AG09319 (cell line): ENCODE data around the gene ENOX1.

Source experiments
- DNase-seq: peaks from one replicate; pipeline ENCODE4 v3.0.0-alpha.2; 2010; ENCODE audit warnings: low read depth; ENCODE audit errors: extremely low read depth
- TF ChIP-seq, protein P1 (sequence below): IDR thresholded peaks from 2 replicates; pipeline ENCODE4 v1.5.1; 2011; ENCODE audit warnings: low read depth, mild to moderate bottlenecking, inconsistent platforms, low read length, moderate library complexity

ENOX1 gene

DNA sequence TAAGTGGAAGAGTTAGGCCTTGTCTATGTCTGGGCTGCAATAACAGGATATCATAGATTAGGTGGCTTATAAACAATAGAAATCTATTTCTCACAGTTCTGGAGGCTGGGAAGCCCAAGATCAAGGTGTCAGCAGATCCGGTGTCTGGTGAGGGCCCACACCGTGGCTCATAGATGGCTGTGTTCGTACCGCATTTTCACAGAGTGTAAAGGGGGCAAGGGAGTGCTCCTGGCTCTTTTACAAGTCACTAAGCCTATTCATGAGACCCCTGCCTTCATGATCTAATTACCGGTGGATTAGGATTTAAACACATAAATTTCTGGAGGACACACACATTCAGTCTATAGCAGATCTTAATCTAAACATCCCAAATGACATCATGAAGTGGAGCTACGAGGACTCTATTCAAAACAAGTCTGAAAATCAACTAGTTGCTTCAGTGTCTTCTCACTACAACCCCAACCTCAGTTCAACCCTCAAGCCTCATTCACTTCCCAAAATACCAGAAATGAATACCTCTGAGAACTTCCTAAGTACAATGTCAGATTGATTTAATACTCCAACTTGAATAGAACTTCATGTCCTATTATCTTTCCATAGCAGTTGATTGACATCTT, 23.5 kb downstream of the ENOX1 start:
- no peak for DNase-seq
- TF ChIP-seq, protein P1, sequence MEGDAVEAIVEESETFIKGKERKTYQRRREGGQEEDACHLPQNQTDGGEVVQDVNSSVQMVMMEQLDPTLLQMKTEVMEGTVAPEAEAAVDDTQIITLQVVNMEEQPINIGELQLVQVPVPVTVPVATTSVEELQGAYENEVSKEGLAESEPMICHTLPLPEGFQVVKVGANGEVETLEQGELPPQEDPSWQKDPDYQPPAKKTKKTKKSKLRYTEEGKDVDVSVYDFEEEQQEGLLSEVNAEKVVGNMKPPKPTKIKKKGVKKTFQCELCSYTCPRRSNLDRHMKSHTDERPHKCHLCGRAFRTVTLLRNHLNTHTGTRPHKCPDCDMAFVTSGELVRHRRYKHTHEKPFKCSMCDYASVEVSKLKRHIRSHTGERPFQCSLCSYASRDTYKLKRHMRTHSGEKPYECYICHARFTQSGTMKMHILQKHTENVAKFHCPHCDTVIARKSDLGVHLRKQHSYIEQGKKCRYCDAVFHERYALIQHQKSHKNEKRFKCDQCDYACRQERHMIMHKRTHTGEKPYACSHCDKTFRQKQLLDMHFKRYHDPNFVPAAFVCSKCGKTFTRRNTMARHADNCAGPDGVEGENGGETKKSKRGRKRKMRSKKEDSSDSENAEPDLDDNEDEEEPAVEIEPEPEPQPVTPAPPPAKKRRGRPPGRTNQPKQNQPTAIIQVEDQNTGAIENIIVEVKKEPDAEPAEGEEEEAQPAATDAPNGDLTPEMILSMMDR = no peak

- DNase-seq = no peak
- TF ChIP-seq, protein P1 = no peak
Measured at GRCh38 chr13:43761616-43762315, 25.0 kb downstream of the ENOX1 start.

DNA sequence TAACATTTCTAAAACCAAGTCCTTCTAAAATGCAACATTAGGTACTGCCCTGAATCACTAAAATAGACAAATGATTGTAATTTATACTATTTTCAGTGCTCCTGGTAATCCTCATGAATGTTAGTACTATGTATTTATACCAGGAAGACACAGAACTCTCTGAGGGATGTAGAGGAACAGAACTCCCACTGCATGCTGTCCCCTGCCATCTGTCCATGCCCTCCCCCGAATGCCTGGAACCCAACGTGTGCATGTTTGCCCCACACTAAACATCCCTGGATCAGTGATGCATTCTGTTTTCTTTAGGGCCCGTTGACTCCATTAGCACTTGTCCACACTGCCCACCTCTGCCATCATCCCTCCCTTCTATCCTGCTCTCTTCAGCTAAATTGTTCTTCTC, 26.5 kb downstream of the ENOX1 start:
- TF ChIP-seq, protein P1 = no peak

DNA sequence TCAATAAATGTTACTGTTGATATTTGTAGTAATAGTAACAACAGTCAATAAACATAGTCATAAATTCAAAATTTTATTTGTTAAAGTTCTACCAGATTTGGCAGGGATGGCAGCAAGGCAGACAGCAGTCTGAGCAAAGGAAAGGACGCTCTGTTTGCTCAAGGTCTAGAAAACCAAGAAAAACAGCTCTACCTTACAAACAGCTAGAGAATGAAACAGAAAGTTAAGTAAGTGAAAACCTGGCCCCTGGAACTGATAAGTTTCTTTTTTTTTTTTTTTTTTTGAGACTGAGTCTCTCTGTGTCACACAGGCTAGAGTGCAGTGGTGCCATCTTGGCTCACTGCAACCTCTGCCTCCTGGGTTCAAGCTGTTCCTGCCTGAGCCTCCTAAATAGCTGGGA, 27.9 kb downstream of the ENOX1 start:
- no peak for DNase-seq

More for the DNA sequence above, 26.5 kb downstream of the ENOX1 start:
- no peak for DNase-seq

DNA sequence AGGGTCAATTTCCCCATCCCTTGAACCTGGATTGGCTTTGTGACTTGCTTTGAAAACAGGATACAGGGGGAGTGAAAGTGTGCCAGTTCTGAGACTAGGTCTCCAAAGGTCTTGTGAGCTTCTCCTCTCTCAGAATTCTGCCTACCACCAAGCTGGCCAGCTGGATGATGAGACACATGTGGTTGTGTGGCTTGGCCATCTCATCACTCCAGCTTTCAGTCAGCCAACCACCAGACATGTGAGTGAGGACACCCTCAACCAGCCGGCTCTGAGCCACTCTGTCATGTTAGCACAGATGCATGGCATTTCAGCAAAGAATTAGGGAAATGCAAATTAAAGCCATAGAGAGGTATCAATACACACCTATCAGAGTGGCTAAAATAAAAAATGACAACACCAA, 29.5 kb downstream of the ENOX1 start:
- TF ChIP-seq, protein P1 = no peak

More for the DNA sequence above, 27.9 kb downstream of the ENOX1 start:
- TF ChIP-seq, protein P1 = no peak

DNA sequence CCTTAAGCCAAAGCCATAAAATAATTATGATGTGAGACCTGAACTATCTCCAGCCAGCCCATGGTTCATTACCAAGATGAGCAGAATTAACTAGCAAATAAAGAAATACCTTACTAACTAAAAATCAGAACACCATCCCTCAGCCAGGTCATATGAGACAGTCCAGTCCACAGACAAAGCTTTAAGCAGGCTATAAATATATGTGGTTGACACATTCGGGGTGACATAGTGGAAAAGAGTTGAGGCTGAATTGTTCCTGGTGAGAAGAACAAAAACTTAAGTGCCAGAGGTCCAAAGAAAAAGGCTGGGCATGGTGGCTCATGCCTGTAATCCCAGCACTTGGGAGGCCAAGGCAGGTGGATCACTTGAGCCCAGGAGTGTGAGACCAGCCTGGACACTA, 30.9 kb downstream of the ENOX1 start:
- TF ChIP-seq, protein P1 = no peak
- DNase-seq = no peak

More for the DNA sequence above, 29.5 kb downstream of the ENOX1 start:
- DNase-seq = no peak

- no peak for DNase-seq
- TF ChIP-seq, protein P1 = no peak
Measured at GRCh38 chr13:43751624-43752023, 35.1 kb downstream of the ENOX1 start.
